GM19467 (cell line): ENCODE measurements around the gene EXOSC1.
"Not testable (repeated sequence)": the region's sequence is repeated elsewhere in the genome, so short reads cannot be mapped to it uniquely, and the experiment has no call there.

ENCODE experiments used
- ATAC-seq: cut with Tn5 transposase; IDR thresholded peaks from one replicate; pipeline ENCODE4 v1.9.1; 2021; ENCODE audit warnings: mild to moderate bottlenecking, moderate library complexity; ENCODE audit not compliant: unreplicated experiment

Gene EXOSC1

DNA sequence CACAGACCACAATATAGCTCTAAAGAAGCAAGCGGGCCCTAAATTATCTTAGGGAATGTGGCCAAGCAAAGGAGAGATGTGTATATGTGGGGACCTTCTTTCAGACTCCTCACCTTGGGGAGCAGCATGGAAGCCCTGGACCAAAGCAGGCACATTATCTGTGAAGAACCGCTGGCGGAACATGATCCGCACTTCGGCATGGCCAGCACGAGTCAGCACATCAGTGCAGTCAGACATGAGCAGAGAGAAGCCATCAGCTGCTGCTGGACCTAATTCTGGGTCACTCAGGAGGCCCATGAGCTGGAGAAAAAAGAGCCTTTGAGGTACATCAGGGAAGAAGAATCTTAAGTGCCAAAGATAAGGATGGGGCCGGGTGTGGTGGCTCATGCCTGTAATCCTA is 14.1 kb upstream of the EXOSC1 start:
- ATAC-seq, result no peak

DNA sequence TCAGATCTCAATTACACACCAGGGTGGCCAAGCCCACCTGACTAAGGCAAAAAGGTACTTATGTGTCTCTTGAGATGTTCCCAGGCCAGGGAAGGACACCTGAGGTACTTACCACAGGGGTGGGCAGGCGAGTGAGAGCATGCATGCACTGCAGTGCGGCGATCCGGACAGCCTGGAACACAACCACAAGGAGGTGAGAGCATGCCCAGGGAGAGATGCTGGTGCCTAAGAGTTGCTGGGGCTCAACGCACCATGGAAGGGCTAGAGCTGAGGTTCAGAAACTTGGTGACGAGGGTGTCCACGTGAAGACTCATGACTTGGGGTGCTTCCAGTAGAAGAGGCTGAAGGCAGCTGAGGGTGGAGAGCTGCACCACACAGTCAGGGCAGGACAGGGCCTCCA is 13.3 kb upstream of the EXOSC1 start:
- ATAC-seq, result no peak

DNA sequence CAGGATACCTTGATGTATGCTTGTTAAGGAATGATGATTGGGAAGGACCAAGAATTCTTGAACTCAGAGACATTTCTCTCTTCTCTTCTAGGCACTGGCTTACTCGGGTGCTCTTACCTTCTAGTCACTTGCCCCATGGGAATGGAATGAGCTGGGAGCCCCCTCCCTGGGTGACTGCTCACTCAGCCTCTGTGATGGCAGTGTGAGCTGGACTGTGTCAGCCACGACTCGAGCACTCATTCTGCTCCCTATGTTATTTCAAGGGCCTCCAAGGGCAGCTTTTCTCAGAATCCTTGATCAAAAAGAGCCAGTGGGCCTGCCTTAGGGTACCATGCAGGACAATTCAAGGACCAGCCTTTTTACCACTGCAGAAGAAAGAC is 10.9 kb upstream of the EXOSC1 start:
- ATAC-seq, result no peak

DNA sequence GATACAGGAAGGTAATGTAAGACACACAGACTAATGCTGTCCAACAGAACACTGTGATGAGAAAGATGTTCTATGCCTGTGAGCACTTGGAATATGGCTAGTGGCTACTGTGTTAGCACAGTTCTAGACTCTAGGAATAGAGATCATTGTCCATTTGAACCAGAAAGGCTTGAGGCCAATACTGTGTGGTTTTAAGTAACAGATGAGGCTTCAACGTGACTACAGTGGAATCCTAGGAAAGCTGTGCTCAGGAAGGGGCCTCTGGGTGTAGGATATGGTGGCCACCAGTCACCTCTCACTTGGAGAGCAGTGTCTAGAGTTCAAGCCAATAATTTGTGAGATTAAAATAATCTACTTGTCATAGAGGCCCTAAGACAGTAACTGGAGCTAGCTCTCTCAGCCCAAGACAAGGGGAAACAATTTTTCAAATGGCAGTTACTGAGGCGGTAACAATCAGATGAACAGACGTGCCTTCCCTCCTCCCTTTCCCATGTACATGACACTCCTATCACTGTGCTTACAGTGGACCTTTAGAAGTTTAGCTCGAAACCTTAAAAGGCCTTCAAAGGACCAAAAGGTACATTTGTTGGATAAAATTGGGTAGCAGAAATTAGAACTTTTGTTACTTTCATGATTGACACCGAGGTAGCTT is 10.4 kb upstream of the EXOSC1 start:
- ATAC-seq, result no peak

DNA sequence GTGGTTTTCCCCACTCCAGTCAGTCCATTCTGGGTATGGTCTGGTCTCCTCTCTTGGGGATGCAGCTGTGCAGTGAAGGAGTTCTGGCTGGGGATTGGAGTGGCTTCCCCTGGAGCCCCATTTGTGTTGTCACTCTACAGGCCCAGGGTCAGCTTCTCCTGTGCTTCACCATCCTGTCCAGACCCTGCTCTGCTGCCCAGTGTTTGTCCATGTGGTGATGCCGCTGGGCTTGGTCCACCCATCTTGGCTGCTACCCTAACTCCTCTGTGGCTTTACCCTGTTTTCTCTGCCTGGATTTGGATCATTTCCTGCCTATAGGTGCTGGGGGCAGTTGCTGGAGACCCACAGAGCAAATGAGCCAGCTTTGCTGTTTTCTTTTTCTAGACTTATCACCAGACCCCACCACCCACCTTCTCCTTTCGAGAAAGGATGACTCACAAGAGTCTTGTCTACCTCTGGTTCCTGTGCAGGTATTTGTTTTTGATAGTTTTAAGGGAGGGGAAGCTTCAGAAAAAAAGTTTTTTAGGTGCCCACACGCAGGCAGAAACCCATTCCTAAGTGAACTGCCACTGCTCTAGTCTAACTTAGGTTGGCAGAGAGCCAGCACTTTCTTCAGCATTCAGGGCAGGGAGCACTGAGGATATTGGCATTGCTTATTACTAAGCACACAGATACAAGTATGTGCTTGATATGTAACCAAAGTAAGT is 8.7 kb upstream of the EXOSC1 start:
- ATAC-seq, result no peak

DNA sequence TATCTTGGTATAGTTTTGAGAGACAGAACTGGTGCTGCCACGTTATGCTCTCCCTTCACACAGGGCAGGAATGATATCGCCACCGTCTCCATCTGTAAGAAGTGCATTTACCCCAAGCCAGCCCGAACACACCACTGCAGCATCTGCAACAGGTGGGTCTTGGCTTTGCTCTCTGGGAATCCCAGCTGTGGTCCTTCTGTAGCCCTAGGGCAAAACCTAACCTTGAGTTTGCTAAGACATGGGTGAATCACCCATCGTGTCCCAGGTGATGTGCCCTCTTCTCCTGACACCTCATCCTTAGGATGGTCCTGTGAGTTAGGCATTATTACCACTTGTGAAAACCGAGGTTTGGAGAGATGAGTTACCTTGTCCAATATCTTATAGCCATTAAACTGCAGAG is 6.5 kb upstream of the EXOSC1 start:
- no peak for ATAC-seq

DNA sequence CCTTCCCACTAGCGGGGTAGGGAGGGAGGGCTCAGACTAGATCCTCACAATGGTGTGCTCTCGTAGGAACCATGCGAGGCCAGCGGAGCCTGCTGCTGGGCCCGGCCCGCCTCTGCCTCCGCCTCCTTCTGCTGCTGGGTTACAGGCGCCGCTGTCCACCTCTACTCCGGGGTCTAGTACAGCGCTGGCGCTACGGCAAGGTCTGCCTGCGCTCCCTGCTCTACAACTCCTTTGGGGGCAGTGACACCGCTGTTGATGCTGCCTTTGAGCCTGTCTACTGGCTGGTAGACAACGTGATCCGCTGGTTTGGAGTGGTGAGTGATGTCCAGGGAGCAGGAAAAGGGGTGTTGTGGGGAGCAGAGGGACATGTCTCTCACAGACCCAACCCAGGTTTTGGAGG is 5.8 kb upstream of the EXOSC1 start:
- ATAC-seq, result no peak

DNA sequence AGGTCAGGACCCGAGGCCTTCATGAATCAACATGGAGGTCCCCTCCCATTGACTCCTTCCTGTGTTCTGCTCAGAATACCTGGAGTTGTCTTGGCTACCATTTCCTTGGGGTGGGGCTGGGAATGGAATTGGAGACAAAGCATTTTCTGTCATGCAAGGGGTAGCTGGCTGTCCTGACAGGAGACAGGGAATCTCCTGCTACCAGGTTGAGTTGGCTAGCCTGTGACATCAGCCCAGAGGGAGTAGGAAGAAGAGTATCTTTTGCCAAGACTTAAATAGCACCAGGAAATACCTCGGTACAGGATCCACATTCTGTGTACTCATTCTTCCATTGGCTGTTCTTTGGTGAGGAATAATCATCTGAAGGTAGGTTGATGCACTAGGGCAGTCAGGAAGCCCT is 5.0 kb upstream of the EXOSC1 start:
- no peak for ATAC-seq

DNA sequence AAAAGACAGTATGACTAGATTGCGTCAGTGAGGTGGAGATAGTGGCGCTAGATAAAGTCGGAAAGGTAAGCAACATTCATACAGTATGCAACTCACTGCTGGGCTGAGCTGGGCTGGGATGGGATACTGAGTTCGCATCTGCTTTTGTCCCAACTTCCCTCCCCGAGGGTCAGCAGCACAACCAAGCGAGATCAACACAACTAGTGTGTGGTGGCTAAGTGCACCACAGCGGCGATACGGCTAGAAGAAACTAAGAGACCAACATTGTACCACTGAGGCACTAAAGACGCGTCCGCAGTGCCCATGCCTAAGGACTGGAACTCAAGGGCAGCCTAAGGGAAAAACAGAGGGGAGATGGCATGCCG is 467 bp downstream of the EXOSC1 start:
- no peak for ATAC-seq

DNA sequence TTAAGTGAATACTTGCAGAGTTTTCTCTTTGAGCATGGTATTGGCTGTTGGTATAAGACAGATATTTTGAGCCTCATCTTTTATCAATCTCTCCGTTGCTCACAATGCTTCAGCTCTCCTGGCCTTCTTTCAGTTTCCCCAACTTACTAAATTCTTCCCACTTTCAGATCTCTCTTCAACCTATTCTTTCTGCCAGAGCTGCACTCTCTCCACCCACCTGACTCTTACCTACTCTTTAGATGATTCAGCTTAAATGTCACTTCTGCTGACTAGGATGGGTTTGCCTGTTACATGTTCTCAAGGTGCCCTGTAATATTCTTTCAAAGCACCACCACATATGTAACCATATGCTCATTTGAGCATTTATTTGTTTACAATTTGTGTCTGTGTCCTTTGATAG is 1.6 kb downstream of the EXOSC1 start:
- no peak for ATAC-seq

DNA sequence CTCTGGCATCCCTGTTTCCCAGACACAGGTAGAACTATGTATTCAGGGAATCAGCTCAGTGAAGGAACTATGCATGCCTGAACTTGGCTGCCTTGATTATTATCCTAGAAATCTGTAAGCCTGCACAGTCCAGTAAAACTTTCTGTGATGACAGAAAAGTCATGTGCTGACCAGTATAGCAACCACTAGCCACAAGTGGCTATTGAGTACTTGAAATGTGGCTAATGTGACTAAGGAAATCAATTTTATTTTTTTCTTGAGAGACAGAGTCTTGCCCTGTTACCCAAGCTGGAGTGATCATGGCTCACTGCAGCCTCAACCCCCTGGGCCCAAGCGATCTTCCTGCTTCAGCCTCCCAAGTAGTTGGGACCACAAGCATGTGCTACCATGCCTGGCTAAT is 3.5 kb downstream of the EXOSC1 start:
- no peak for ATAC-seq

DNA sequence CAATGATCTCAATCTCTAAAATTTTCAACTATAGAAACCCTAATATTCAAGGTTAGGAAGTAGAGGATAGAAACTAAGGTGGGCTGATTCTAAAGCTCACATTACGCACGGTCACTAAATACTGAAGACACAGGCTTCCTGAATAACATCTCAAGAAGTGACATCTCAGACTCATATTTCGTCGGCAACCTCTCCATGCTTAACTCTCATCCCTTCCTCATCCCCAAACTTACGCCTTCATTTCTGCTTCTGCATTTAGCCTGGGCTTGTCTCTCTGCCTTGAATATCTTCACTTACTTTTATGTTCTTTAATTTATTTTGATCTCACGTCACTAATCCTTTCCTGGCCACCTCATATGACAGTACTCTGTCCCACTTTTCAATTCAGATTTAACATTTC is 10.6 kb downstream of the EXOSC1 start:
- no peak for ATAC-seq

DNA sequence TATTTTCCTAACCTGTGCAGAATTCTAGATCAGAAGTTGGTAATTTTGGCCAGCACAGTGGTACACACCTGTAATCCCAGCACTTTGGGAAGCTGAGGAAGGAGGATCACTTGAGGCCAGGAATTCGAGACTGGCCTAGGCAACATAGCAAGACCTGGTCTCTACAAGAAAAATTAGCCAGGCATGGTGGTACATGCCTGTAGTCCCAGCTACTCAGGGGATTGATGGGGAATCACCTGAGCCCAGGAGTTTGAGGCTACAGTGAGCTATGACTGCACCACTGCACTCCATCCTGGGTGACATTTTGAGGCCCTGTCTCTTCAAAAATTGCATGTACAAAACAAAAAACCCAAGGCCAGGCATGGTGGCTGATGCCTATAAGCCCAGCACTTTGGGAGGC is 11.2 kb downstream of the EXOSC1 start:
- ATAC-seq, result no peak

DNA sequence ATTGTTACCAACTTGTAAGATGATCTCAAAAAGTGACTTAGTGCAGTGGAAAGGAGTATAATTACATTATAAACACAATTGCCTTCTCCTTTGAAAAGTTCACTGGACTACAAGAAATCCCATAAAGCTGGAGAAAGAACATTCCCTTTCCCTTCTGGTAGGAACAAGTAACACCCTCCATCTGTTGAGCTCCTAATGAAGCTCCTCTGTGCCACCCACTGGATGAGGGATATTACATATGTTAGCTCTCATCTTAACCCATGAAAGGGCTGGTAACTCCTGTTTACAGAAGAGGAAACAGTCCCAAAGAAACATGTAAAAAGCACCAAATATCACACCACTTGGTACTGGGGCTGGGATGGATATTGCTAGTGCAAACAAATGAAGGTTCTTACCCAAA is 11.8 kb downstream of the EXOSC1 start:
- ATAC-seq, result no peak

DNA sequence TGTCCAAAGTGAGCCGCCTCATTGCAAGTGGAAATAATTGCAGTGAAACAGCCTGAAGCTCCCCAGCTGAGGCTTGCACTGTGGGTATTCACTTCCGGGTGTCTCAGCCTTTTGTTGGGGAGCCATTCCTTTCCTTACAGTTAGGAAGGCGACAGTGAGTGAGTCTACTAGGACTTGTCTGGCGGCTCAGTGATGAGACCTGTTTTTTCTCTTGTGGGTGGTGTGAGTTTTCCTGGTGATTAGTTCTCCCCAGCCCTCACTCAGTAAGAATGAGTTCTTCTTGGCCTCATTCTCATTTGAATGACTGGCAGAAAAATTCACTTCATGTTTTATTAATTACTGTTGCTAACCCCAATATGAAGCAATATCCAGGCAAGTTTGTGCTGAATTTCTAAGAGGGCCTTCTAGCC is 17.2 kb downstream of the EXOSC1 start:
- ATAC-seq, result no peak

DNA sequence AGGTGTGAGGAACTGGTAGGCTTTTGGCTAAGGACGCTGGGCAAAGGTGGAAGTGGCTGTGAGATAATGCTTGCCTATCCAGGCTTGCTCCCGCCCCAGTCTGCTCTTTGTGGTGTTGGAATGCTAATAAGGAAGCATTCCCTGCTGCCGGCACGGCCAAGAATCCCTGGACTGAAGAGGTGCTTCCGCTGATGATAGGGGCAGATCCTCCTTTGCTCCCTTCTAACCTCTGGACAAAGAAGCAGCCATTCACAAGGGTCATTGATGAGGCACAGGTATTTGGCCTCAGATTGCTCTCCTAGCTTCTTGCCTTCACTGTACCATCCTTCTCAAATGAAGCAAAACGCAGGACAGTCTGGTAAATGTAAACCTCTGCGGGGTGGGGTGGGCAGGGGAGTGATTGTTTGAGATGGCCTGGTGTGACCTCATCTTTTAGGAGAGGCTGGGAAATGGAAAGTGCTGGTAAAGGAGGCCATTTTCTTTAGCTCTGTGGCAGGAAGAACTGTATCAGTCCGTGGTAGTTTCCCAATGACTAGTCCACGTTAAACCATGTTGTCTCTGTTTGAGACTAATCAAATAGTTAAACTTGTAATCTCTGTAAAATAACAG is 18.1 kb downstream of the EXOSC1 start:
- ATAC-seq, result no peak

DNA sequence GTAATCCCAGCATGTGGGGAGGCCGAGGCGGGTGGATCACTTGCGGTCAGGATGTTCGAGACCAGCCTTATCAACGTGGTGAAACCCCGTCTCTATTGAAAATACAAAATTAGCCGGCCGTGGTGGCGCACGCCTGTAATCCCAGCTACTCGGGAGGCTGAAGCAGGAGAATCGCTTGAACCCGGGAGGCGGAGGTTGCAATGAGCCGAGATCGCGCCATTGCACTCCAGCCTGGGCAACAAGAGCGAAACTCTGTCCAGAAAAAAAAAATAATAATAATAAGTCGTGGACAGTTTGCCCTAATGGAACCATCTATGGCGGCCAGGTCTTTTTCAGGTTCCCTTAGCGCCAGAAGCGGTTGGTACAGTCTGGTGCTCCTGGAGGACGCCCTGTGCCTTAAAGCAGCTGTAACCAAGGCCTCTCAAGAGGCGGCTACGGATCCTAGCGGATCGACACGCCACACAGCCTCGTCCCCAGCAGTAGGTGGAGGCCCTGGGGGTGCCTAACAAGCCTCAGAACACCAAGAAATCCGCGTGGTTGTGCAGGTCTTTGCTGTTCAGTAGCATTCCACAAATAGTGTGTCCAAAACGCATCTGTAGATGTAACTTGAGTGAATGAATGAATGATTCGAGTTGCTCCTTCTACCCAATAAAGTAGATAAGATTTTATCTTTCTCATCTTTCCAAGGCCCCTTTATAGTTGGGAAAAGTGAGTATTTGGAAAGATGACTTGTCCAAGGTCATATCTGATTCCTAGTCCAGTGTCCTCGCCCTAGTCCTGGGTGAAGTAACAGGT is 18.8 kb downstream of the EXOSC1 start:
- ATAC-seq, result no peak

DNA sequence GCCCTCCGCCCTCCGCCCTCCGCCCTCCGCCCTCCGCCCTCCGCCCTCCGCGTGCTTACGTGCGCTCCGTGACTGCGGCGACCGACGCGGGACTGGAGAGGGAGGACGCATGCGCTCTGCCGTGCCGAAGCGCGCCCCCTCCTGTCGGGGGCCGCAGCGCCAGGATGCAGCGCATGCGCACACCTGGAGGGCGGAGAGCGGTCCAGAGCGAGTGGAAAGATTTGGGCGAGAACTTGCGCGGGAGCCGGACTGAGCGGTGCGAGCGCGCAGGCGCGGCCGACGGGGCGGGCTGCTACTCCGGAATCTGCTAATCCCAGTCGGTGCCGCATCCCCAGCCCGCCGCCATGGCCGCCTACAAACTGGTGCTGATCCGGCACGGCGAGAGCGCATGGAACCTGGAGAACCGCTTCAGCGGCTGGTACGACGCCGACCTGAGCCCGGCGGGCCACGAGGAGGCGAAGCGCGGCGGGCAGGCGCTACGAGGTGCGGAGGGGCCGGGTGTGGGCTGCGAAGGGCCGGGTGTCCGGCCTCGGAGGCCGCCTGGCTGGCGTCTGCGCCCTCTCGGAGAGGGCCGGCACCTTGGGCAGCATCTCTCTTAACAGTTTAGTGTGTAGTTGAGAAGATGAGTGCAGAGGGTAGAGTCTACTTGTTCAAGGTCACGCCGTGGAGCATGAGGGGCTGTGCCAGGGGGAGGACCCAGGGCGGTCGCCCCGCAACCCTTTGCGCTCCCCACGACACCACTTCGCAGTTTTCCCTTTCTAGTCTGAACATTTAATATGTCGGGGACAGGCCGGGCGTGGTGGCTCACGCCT is 19.6 kb downstream of the EXOSC1 start, which contains the start of gene PGAM1:
TSS of gene PGAM1 (plus strand) at position 228 of the 812 bp plus-strand sequence. CDS start at position 345, 117 bp downstream.
- peak; percentile 77 for ATAC-seq

DNA sequence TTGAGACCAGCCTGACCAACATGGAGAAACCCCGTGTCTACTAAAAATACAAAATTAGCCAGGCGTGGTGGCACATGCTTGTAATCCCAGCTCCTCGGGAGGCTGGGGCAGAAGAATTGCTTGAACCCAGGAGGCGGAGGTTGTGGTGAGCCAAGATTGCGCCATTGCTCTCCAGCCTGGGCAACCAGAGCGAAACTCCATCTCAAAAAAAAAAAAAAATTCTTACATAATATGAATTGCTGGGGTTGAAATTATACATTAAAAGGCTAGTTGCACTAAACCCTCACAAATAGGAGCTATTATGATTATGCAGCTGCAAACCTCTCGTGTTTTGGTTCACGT is 22.1 kb downstream of the EXOSC1 start:
- ATAC-seq, result not testable (repeated sequence)

DNA sequence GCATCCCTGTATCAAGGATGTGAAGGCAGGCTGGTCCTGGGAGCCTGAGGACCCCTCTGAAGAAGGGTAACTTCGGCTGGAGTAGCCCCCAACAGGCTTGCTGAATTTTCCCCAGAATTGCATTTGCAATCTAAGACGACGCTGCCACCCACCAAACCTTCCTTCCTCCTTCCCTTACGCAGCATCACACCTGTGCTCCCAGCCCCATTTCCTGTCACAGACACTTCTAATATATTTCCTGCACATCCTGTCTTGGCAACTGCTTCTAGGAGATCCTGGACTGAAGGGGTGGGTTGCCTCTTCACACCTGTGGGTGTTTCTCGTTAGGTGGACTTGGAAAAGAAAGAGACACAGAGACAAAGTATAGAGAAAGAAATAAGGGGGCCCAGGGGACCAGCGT is 29.2 kb downstream of the EXOSC1 start:
- ATAC-seq, result no peak

DNA sequence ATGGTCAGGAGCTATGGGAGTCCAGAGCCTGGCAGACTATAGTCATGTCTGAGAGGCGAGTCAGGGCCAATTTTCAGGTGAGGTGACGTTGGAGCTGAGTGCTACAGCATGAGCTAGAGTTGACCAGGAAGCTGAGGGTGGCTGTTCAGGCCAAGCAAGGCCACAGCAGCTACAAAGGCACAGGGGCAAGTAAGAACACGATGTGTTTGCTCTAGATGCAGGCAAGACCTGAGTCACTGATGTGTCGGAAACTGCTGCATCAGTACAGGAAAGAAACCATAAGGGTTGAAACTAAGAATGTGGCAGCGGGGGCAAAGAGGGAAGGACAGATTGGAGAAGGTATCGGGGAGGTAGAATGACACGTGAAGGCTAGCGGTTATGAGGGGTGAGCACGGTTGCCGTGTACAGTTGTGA is 32.9 kb downstream of the EXOSC1 start:
- no peak for ATAC-seq
